ENCODE results near the gene CELA2A.

The CELA2A gene

DNA sequence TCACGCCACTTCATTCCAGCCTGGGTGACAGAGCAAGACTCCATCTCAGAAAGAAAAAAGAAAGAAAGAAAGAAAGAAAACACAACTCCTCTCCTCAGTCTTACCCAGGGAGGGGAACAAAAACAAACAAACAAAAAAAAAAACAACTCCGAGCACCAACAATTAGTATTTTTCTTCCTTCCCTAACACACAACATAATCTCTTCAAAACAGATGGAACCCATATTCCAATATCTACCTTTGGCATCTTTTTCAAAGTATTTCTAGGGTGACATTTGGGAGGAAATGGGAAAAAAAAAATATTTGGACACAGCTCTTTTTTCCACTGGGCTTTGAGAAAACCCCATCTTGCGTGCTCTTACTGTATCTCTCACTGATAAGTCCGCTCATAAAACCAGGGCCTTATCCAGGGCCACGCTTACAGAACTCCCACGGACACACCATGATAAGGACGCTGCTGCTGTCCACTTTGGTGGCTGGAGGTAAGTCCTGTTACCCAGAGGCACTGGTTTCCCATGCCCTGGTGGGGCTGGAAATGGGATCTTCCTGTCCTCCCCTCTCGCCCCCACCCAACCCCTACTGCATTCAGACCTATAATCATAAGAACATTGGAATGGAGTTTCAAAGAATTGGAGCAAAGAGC, at the start of gene CELA2A:
TSS of gene CELA2A (plus strand) at position 420 of the 642 bp plus-strand sequence. CDS start at position 442, 22 bp downstream.
- DNase-seq: no peak

- no peak for DNase-seq
Measured at GRCh38 chr1:15407580-15407979, 49.0 kb upstream of the CELA2A start.

DNA sequence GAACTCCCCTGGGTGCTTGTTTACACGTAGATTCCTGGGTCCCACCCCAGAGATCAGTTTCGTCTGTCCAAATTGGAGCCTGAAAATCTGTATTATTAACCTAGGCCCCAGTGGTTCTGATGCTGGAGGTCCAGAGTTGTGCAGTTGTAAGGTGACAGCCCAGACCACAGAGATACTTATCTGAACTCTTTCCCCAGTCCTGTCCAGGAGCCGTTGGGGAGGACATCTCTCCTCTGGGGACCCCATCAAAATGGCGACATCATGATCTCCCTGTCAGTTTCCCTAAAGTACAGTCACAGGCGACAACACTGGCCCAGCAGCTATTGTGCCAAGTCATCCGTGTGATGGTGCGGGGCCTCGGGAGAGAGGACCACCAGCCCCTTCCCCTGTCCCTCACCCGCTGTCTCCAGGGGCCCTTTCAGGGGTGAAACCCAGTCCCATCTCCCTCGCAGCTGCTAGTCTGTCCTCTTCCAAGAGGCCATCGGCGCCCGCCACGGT, 47.6 kb upstream of the CELA2A start:
- no peak for DNase-seq

GRCh38 chr1:15409388-15410222, 46.9 kb upstream of the CELA2A start, which contains the start of gene EFHD2:
TSS of gene EFHD2 (plus strand) at chr1:15409888. CDS start at chr1:15409972, 84 bp downstream.
- peak; percentile 88 for DNase-seq

- no peak for DNase-seq
Measured at GRCh38 chr1:15410223-15410883, 46.2 kb upstream of the CELA2A start.

DNA sequence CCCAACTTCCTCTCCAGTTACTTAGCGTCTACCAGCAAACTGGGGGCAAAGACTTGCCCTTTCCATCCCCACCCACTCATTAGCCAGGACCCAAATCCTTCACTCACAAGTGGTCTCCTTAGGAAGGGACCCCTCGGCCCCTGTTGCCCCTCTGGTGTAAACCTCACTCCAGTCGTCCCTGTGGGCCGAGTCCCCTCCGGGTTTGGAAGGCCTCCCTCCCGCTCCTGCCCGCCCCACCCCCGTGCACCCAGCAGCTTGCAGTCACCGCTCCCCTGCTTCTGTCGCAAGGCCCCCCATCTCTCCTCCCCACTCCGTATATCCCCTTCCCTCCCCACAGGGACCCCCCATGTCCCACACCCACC, 45.7 kb upstream of the CELA2A start:
- DNase-seq: no peak

GRCh38 chr1:15411593-15412137, 44.9 kb upstream of the CELA2A start:
- DNase-seq: no peak

DNA sequence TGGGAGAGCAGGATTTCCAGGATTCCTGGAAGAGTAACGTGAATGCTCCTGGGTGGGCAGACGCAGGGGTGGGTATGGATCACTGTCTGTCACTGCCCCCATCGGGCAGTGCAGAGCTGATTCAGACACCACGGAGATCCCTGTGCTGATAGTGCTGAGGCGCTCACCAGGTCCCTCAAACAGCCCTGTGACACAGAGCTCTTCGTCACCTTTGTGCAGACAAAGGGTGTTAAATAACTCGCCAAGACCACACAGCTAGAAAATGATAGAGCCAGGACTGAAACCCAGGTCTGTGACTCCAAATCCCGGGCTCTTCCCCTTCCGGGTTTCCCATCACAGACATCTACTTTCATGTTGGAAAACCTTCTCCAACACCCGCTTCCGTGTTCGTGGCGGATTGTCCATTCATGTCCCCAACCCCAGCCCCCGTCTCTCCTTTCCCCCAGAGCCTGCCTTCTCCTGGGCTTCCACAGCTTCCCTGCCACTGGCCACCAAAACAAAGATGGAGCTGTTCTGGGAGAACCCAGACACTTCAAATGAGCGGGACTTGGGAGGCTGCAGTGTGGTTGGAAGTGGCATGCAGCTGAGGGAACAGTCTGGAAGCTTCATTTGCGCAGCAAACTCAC, 44.2 kb upstream of the CELA2A start:
- DNase-seq: no peak

DNA sequence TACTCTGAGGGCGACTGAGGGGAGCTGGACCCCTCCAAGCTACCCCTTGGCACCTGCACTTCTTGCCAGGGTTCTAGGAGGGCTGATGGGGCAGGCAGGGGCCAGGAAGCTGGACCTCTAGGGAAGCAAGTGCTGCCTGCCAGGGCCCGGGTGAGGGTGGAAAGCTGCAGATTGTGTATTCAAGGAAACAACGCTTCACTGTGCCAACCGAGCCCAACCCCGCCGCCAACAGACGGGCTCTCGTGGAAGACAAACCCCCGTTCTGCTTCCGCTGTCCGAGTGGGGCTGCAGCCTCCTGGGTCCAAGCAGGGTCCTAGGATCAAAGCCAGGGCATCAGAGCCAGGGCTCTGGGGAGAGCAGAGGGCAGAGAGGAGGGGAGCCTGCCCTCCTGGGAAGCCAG, 43.7 kb upstream of the CELA2A start:
- no peak for DNase-seq

GRCh38 chr1:15413563-15414444, 42.7 kb upstream of the CELA2A start:
- no peak for DNase-seq

- DNase-seq: no peak
Measured at GRCh38 chr1:15414445-15414983, 42.0 kb upstream of the CELA2A start.

- no peak for DNase-seq
Measured at GRCh38 chr1:15417059-15417934, 39.2 kb upstream of the CELA2A start.

DNA sequence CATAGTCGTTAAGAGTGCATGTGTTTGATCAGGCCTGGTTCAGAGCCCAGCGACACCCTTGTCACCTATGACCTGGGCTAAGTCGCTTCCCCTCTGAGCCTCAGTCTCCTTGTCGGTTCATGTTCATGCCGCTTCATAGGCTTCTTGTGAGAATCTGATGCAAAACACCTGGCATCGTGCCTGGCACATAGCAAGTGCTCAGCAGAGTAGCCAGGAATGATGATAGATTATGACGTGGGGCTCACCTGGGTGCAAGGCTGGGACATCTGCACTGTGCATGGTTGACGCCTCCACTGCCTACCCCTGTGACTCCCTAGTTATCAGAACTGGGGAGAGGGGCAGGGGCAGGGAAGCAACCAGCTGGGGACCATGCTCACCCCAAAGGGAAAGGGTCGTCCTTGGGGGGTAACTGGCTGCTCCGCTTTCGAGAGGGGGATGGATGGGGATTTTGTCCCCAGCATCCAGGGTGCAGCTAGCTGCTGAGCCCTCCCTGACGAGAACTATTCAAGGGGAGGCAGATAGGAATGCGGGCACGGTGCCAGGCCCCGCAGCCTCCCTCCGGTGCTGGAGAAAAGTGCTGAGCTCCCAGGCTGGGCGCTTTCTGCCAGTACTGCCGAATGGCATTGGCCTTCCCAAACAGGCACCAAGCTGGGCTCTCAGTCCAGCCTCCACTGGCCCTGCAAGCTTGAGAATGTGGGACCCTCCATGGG, 37.6 kb upstream of the CELA2A start:
- no peak for DNase-seq

- no peak for DNase-seq
Measured at GRCh38 chr1:15420853-15421465, 35.6 kb upstream of the CELA2A start.

- DNase-seq: no peak
Measured at GRCh38 chr1:15422871-15423270, 33.7 kb upstream of the CELA2A start.

DNA sequence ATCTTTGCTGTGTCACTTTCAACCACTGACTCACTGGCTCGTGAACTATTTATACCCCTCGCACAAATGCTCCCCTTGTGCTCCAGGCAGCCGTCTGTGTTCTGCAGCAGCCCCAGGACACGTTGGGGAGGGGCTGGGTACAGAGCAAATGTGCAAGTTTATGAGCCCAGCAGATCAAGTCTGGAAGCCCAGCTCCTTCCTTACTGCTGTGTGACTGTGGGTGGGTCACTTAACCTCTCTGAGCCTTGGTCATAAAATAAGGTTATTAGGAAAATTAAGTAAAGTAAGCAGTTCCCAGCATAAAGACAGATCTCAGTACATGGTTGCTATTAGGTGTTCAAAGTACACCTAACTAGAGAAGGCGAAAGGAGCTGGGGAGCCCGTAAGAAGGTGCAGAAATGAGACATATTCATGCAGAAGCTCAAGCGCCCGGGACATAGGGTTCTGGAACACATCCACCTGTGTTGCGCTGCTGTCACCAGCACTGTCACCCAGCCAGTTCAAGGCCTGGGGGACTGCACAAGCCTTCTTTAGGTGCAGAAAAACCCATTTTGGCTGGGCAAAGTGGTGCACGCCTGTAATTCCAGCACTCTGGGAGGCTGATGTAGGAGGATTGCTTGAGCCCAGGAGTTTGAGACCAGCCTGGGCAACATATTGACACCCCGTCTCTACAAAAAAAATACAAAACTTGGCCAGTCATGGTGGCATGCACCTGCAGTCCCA, 33.0 kb upstream of the CELA2A start:
- no peak for DNase-seq

GRCh38 chr1:15424146-15424667, 32.3 kb upstream of the CELA2A start:
- DNase-seq: no peak

DNA sequence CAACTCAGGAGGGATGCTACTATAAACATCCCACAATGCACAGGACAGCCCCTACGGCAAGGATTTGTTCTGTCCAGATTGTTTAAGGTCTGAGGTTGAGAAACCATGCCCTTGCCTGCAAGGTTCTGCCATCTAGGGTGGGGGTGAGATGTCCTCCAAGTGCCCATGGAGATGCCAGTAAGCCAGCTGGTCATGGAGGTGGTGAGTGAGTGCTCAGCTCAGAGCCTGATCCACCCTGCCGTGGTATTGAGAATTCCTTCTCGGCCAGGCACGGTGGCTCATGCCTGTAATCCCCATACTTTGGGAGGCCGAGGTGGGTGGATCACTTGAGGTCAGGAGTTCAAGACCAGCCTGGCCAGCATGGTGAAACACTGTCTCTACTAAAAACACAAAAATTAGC, 31.6 kb upstream of the CELA2A start:
- no peak for DNase-seq

Data from right forelimb (tissue), 1 donor.